ENCODE measurements around the gene ZC3H11A.

DNA sequence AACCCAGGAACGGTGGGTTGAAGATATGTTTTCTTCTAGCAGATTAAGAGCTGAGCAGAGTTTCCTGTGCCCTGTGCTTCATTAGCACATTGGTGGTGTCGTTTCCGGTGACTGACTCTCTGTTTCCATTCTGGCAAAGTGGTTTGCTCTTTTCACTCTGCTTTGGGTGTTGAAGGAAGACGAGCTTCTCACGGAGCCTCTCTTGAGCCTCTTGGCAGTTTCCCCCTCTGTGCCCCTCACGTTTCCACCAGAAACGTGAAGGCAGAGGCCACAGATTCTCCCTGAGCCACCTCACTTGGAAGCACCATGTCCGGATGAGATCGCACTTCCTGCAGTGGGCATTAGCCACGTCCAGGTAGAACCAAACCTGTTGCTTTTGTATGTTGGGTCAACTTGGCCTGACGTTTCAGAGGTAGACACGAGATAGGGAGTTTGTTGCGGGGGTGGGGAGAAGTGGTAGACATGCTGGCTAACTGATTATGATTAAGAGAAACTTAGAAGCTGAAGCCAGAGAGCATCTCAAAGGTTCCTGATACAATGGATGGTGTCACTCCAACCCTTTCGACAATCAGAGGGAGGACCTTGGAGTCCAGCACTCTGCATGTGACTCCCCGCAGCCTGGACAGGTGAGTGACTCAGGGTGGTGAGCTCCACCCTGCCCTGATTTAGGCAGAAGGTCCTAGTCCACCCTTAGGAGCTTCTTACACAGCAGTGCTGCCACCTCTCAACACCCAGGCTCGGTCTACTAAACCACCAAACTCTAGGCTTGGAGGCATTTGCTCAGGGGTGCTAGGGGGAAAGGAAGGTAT is 30.2 kb upstream of the ZC3H11A start, which contains the start of gene LAX1:
- TF ChIP-seq, protein P1, sequence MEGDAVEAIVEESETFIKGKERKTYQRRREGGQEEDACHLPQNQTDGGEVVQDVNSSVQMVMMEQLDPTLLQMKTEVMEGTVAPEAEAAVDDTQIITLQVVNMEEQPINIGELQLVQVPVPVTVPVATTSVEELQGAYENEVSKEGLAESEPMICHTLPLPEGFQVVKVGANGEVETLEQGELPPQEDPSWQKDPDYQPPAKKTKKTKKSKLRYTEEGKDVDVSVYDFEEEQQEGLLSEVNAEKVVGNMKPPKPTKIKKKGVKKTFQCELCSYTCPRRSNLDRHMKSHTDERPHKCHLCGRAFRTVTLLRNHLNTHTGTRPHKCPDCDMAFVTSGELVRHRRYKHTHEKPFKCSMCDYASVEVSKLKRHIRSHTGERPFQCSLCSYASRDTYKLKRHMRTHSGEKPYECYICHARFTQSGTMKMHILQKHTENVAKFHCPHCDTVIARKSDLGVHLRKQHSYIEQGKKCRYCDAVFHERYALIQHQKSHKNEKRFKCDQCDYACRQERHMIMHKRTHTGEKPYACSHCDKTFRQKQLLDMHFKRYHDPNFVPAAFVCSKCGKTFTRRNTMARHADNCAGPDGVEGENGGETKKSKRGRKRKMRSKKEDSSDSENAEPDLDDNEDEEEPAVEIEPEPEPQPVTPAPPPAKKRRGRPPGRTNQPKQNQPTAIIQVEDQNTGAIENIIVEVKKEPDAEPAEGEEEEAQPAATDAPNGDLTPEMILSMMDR (IDR thresholded peaks at IDR 0.05 in 2 of 3, conservative IDR thresholded peaks at IDR 0.05 in 1 of 3; ENCODE audit: borderline replicate concordance in 1 of 3, insufficient read depth in 1 of 3, low read depth in 2 of 3, low read length in 2 of 3): no peak
- TF ChIP-seq, protein P2, sequence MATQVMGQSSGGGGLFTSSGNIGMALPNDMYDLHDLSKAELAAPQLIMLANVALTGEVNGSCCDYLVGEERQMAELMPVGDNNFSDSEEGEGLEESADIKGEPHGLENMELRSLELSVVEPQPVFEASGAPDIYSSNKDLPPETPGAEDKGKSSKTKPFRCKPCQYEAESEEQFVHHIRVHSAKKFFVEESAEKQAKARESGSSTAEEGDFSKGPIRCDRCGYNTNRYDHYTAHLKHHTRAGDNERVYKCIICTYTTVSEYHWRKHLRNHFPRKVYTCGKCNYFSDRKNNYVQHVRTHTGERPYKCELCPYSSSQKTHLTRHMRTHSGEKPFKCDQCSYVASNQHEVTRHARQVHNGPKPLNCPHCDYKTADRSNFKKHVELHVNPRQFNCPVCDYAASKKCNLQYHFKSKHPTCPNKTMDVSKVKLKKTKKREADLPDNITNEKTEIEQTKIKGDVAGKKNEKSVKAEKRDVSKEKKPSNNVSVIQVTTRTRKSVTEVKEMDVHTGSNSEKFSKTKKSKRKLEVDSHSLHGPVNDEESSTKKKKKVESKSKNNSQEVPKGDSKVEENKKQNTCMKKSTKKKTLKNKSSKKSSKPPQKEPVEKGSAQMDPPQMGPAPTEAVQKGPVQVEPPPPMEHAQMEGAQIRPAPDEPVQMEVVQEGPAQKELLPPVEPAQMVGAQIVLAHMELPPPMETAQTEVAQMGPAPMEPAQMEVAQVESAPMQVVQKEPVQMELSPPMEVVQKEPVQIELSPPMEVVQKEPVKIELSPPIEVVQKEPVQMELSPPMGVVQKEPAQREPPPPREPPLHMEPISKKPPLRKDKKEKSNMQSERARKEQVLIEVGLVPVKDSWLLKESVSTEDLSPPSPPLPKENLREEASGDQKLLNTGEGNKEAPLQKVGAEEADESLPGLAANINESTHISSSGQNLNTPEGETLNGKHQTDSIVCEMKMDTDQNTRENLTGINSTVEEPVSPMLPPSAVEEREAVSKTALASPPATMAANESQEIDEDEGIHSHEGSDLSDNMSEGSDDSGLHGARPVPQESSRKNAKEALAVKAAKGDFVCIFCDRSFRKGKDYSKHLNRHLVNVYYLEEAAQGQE (IDR thresholded peaks at IDR 0.05; ENCODE audit: low read depth): no peak
- no peak for TF ChIP-seq POLR2AphosphoS5 (IDR thresholded peaks at IDR 0.05; ENCODE audit: low read depth, low read length)
- no peak for TF ChIP-seq EZH2phosphoT487 (IDR thresholded peaks at IDR 0.05; ENCODE audit: borderline replicate concordance)
- TF ChIP-seq, protein P3, sequence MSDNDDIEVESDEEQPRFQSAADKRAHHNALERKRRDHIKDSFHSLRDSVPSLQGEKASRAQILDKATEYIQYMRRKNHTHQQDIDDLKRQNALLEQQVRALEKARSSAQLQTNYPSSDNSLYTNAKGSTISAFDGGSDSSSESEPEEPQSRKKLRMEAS (IDR thresholded peaks at IDR 0.05): no peak
